ENCODE measurements around the gene ATP6V1G2.
"Not testable (repeated sequence)": the region's sequence is repeated elsewhere in the genome, so short reads cannot be mapped to it uniquely, and the experiment has no call there.

ATP6V1G2 gene

DNA sequence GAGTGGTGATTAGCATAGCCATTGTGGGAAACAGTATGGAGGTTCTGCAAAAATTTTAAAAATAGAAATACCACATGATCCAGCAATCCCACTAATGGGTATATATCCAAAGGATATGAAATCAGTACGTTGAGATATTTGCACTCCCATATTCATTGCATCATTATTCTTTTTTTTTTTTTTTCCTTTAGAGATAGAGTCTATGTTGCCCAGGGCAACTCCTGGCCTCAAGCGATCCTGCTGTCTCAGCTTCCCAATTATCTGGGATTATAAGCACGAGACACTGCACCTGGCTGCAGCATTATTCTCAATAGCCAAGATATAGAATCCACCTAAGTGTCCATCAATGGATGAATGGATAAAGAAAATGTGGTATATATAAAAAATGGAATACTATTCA is 24.6 kb downstream of the ATP6V1G2 start:
- Histone ChIP-seq H3K27me3 (no peaks in the 10 kb centered on the region), H4K20me1 (peaks cover 0 to 5% (median 0%) of the 10 kb centered on the region in 11 experiments; a peak in 3 of 22 replicates), H3K4me2 (no peak overlapping the region), H3K4me3 (no peak overlapping the region), H3K36me3 (no peaks in the 10 kb centered on the region), H3K4me1 (peaks cover 0 to 23% (median 5%) of the 10 kb centered on the region in 10 experiments; a peak in 13 of 20 replicates), H3K9me3 (replicated peaks in 1 of 11) (no peaks in the 10 kb centered on the region), H3K9ac (no peak overlapping the region), H3K27ac (no peak overlapping the region)
- TF ChIP-seq Cebpa-rat (IDR thresholded peaks at IDR 0.05) = no peak

DNA sequence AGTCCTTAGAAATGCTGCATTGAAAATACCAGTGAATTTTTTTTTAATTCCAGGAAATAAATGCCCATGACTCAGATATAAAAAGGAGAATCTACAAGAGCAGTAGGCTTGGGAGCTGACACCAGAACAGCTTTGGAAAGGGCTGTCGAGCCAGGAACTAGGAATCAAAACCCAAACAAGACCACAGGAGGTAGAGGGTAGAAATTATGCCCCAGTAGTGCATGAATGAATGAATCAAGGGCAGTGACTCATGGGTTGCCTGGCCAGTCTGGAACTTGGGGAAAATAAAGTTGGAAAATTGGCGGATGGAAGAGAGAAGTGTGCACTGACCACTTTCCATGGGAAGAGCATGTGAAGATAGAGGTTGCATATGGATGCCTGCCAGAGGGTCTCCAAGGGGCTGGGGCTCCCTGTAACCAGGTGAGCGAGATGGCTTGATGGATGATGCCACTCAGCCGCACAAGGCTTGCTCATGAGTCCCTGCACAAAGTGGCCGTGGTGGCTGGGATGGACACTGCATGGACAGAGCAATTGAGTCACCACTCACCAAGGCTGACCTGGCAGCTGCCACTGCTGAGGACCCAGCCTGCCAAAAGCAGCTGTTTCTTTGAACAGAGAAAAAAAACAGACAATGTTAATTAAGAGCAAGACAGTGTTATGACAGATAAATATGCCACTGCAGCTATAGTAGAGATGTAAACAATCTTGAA is 32.8 kb downstream of the ATP6V1G2 start:
- 0 out of 22 replicates have a peak overlapping the region, but pooled peaks of 1 of the 11 experiments have one; percentile 12 for H3K4me2 ChIP-seq
- H3K4me1 ChIP-seq = peaks cover 4 to 42% (median 23%) of the 10 kb centered on the region in 10 experiments; a peak in 17 of 20 replicates
- no peaks in the 10 kb centered on the region for H3K27me3 ChIP-seq
- no peak overlapping the region for H3K4me3 ChIP-seq
- no peak overlapping the region for H3K9ac ChIP-seq
- H3K9me3 ChIP-seq (replicated peaks in 1 of 11) = no peaks in the 10 kb centered on the region
- H3K27ac ChIP-seq = no peak overlapping the region
- TF ChIP-seq Cebpa-rat (IDR thresholded peaks at IDR 0.05) = no peak
- H4K20me1 ChIP-seq = peaks cover 0 to 11% (median 0%) of the 10 kb centered on the region in 11 experiments; a peak in 2 of 22 replicates
- H3K36me3 ChIP-seq = peaks cover 23 to 39% (median 32%) of the 10 kb centered on the region in 11 experiments

DNA sequence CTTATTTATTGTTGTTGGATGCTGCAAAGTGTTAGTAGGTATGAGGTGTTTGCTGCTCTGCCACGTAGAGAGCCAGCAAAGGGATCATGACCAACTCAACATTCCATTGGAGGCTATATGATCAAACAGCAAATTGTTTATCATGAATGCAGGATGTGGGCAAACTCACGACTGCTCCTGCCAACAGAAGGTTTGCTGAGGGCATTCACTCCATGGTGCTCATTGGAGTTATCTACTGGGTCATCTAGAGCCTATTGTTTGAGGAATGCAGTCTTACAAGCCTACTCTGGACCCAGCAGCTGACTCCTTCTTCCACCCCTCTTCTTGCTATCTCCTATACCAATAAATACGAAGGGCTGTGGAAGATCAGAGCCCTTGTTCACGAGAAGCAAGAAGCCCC is 36.4 kb downstream of the ATP6V1G2 start:
- H3K9me3 ChIP-seq (replicated peaks in 1 of 11) = no peaks in the 10 kb centered on the region

DNA sequence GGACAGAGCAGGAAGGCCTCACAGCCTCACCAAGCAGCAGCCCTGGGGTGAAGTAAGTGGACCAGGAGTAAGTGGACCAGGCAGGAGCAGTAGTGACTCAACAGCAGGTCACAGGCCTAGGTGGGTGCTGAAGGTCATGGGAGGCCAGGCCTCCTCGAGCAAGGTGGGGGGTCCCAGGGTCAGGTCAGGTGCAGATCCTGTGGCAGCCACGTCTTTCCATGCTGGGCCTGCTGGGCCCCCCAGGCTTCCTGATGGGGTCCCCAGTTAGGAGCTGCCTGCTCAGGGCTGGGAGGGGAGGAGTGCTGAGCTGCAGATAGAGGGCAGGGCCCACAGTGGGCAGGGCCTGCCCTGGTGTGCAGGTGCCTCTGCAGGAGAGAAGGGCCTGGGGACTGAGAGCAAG is 37.4 kb downstream of the ATP6V1G2 start:
- H3K27ac ChIP-seq; H3K9ac ChIP-seq; H3K4me3 ChIP-seq; H3K9me3 ChIP-seq (replicated peaks in 1 of 11); H3K4me2 ChIP-seq; H3K27me3 ChIP-seq: not testable (repeated sequence)
- H3K4me1 ChIP-seq = peaks cover 0 to 11% (median 2%) of the 10 kb centered on the region in 10 experiments; a peak in 6 of 20 replicates
- peaks cover 55 to 75% (median 69%) of the 10 kb centered on the region in 11 experiments for H3K36me3 ChIP-seq
- peaks cover 2 to 53% (median 29%) of the 10 kb centered on the region in 11 experiments; a peak in 15 of 22 replicates for H4K20me1 ChIP-seq

More for the DNA sequence above, 36.4 kb downstream of the ATP6V1G2 start:
- Histone ChIP-seq H3K36me3 (peaks cover 55 to 74% (median 67%) of the 10 kb centered on the region in 11 experiments), H3K4me1 (peaks cover 0 to 12% (median 2%) of the 10 kb centered on the region in 10 experiments; a peak in 10 of 20 replicates), H3K4me3 (no peak overlapping the region), H3K9ac (no peak overlapping the region; a peak in 1 of 22 replicates), H3K4me2 (no peak overlapping the region), H3K27ac (no peak overlapping the region), H3K27me3 (no peaks in the 10 kb centered on the region), H4K20me1 (peaks cover 2 to 44% (median 23%) of the 10 kb centered on the region in 11 experiments; a peak in 15 of 22 replicates)
- no peak for TF ChIP-seq Cebpa-rat (IDR thresholded peaks at IDR 0.05)

DNA sequence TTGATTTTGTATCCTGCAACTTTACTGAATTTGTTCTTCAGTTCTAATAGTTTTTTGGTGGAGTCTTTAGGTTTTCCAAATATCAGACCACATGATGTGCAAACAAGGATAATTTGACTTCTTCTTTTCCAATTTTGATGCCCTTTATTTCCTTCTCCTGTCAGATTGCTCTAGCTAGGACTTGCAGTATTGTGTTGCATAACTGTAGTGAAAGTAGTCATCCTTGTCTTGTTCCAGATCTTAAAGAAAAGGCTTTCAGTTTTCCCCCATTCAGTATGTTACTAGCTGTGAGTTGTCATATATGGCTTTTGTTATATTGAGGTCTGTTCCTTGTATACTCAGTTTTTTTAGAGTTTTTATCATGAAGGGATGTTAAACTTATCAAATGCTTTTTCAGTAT is 43.8 kb downstream of the ATP6V1G2 start:
- Histone ChIP-seq H3K27me3 (no peaks in the 10 kb centered on the region), H3K9me3 (replicated peaks in 1 of 11) (peaks cover 0 to 15% (median 11%) of the 10 kb centered on the region in 11 experiments; a peak in 11 of 22 replicates), H3K4me2 (peak overlapping the region in 4 of 11 experiments; percentile 16 to 47 (median 36); a peak in 7 of 22 replicates), H3K4me3 (no peak overlapping the region), H3K27ac (no peak overlapping the region), H3K9ac (no peak overlapping the region), H3K36me3 (peaks cover 22 to 47% (median 31%) of the 10 kb centered on the region in 11 experiments), H4K20me1 (peaks cover 9 to 87% (median 46%) of the 10 kb centered on the region in 11 experiments; a peak in 19 of 22 replicates), H3K4me1 (peaks cover 8 to 26% (median 14%) of the 10 kb centered on the region in 10 experiments)
- TF ChIP-seq Cebpa-rat (IDR thresholded peaks at IDR 0.05) = no peak

DNA sequence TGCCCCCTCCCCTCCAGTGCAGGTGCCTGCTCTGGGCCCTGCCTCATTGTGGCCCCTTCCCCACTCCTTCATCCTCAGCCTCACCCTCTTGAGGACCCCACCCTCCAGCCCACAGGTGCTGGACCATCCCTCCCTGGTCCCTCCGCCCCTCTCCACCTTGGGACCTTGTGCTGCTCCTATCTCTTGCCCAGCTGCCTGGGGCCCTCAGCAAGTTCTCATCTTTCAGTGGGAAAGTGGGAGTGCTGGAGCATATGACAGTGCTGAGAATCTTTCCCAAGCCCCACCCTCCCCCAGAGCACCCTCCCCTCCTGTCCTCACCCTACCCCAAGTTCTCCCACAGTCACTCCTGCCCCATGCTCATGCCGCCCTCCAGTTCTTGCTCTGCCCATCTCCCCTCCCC is 46.8 kb downstream of the ATP6V1G2 start:
- H3K4me3 ChIP-seq, H3K27me3 ChIP-seq, H3K27ac ChIP-seq: not testable (repeated sequence)
- peak overlapping the region in 3 of 11 experiments; percentile 44 to 55 (median 52); a peak in 2 of 22 replicates for H3K9ac ChIP-seq
- peaks cover 9 to 69% (median 24%) of the 10 kb centered on the region in 11 experiments; a peak in 18 of 22 replicates for H4K20me1 ChIP-seq
- H3K36me3 ChIP-seq = peaks cover 0 to 18% (median 4%) of the 10 kb centered on the region in 11 experiments; a peak in 5 of 22 replicates
- peak overlapping the region in 10 of 11 experiments; percentile 82 to 99 (median 96); a peak in 15 of 22 replicates for H3K4me2 ChIP-seq
- H3K4me1 ChIP-seq = peaks cover 30 to 47% (median 36%) of the 10 kb centered on the region in 10 experiments
- H3K9me3 ChIP-seq (replicated peaks in 1 of 11) = peaks cover 0 to 15% (median 11%) of the 10 kb centered on the region in 11 experiments; a peak in 11 of 22 replicates

DNA sequence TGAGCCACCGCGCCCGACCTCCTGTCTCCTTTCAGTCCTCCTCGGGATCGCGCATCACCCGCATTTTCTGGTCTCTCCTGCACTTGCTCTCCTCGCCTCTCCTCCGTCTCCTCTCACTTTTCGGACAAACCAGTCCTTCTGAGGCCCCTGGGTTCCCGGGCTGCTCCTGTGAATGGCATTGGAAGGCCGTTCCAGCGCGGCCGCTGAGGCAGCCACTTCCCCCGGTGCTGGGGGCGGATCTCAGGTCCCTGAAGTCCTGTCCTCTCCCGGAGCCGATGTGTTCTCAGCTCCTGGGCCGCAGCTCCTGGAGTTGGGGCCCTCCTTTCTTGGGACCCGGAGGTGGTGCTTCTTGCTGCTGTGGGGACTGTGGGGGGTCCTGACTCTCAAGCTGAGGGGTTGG is 47.7 kb downstream of the ATP6V1G2 start:
- H3K27me3 ChIP-seq = no peaks in the 10 kb centered on the region
- H4K20me1 ChIP-seq = peaks cover 9 to 61% (median 19%) of the 10 kb centered on the region in 11 experiments; a peak in 18 of 22 replicates
- H3K36me3 ChIP-seq = peaks cover 0 to 18% (median 4%) of the 10 kb centered on the region in 11 experiments; a peak in 5 of 22 replicates
- no peak for TF ChIP-seq Cebpa-rat (IDR thresholded peaks at IDR 0.05)
- peak overlapping the region; percentile 82 to 99 (median 95) for H3K4me2 ChIP-seq
- peaks cover 0 to 15% (median 11%) of the 10 kb centered on the region in 11 experiments; a peak in 11 of 22 replicates for H3K9me3 ChIP-seq (replicated peaks in 1 of 11)
- peak overlapping the region in 7 of 11 experiments; percentile 23 to 55 (median 46); a peak in 14 of 22 replicates for H3K9ac ChIP-seq
- H3K4me1 ChIP-seq = peaks cover 30 to 47% (median 36%) of the 10 kb centered on the region in 10 experiments
- H3K4me3 ChIP-seq = peak overlapping the region in 8 of 10 experiments; percentile 34 to 99 (median 76); a peak in 11 of 20 replicates
- 0 out of 22 replicates have a peak overlapping the region, but pooled peaks of 1 of the 11 experiments have one; percentile 4 for H3K27ac ChIP-seq

DNA sequence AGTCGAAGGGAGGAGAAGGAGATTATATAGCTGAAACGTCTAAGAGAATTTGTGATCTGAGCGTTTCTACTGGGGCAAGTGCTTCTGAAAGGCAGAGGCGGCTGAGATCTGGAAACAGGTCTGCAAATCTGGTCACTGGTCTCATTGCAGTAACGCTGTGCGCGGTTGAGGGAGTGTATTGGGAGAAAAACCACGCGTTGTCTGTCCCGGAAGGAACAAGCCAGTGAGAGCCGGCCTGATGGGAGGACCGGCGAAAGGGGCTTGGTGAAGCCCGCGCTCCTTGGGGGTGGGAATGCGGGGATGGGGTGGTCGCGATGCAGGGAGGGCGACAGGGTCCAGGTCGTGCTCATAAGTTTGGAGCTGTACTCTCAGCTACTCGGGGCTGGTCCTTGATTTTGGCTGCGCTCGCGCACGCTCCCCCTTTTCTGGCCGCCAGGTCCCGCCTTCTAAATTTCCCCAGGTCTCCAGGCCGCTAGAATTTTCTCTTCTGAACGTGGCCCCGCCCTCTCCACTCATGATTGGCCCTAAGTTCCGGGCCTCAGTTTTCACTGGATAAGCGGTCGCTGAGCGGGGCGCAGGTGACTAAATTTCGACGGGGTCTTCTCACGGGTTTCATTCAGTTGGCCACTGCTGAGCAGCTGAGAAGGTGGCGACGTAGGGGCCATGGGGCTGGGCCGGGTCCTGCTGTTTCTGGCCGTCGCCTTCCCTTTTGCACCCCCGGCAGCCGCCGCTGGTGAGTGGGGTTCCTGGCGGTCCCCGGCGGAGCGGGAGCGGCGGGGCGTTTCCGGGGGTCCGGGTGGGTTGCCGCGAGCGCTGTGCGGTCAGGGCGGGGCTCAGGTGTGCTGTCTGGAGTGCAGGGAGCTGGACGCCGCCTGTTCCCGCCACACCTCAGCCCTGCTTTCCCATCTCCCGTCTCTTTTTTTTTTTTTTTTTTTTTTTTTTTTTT is 48.6 kb downstream of the ATP6V1G2 start, which contains the start of gene MICB:
MICB (plus strand) TSS at position 615 of the 946 bp plus-strand sequence; CDS start at position 664, 49 bp downstream.
- Histone ChIP-seq H4K20me1 (peaks cover 9 to 52% (median 19%) of the 10 kb centered on the region in 11 experiments; a peak in 18 of 22 replicates), H3K9ac (peak within 1 kb of the TSS; percentile 66 to 91 (median 79)), H3K27ac (peak within 1 kb of the TSS in 10 of 11 experiments; percentile 42 to 77 (median 66); a peak in 20 of 22 replicates), H3K36me3 (peaks cover 0 to 18% (median 4%) of the 10 kb centered on the region in 11 experiments; a peak in 5 of 22 replicates), H3K9me3 (replicated peaks in 1 of 11) (peaks cover 0 to 15% (median 11%) of the 10 kb centered on the region in 11 experiments; a peak in 11 of 22 replicates), H3K4me1 (peaks cover 37 to 50% (median 44%) of the 10 kb centered on the region in 10 experiments), H3K4me3 (peak within 1 kb of the TSS; percentile 71 to 99 (median 80)), H3K4me2 (peak within 1 kb of the TSS; percentile 82 to 99 (median 96)), H3K27me3 (no peaks in the 10 kb centered on the region)
- no peak for TF ChIP-seq Cebpa-rat (IDR thresholded peaks at IDR 0.05)

DNA sequence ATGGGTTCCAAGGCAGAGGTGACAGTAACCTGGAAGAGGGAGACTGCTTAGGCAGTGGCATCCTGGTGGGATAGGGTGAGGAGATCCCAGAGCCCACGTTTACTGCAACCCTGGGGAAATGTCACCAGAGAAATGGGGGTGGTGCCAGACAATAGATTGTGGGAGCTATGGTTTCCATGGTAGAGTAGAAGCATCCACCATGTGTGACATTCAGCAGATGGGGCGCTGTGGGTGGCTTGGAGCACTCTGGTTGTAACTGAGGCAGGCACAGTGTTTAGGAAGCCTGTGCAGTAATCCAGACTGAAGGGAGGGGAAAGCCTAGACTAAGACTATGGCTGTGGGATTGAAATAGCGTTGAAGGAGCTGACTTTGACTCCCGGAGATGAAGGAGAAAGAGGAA is 49.6 kb downstream of the ATP6V1G2 start:
- Histone ChIP-seq H3K9me3 (replicated peaks in 1 of 11) (peaks cover 0 to 12% (median 10%) of the 10 kb centered on the region in 11 experiments; a peak in 10 of 22 replicates), H3K9ac (peak overlapping the region; percentile 66 to 91 (median 79); a peak in 21 of 22 replicates), H3K4me3 (peak overlapping the region; percentile 71 to 99 (median 80)), H3K4me2 (peak overlapping the region; percentile 82 to 99 (median 96)), H4K20me1 (peaks cover 9 to 43% (median 16%) of the 10 kb centered on the region in 11 experiments; a peak in 18 of 22 replicates), H3K27ac (peak overlapping the region in 10 of 11 experiments; percentile 27 to 77 (median 66); a peak in 20 of 22 replicates), H3K4me1 (peaks cover 44 to 54% (median 49%) of the 10 kb centered on the region in 10 experiments), H3K36me3 (peaks cover 0 to 14% (median 4%) of the 10 kb centered on the region in 11 experiments; a peak in 5 of 22 replicates)
- not testable (repeated sequence) for H3K27me3 ChIP-seq
